DMS53 (cell line): ENCODE measurements around the gene DEAF1.
"Not testable (repeated sequence)": the region's sequence is repeated elsewhere in the genome, so short reads cannot be mapped to it uniquely, and the experiment has no call there.

Experiments
- DNase-seq: peaks from one replicate; lab custom pipeline; 2025; lab: John Stamatoyannopoulos, UW

DEAF1 gene

GRCh38 chr11:701741-702461 is 6.9 kb upstream of the DEAF1 start:
- DNase-seq: no peak

GRCh38 chr11:699753-700152 is 4.7 kb upstream of the DEAF1 start:
- no peak for DNase-seq

DNA sequence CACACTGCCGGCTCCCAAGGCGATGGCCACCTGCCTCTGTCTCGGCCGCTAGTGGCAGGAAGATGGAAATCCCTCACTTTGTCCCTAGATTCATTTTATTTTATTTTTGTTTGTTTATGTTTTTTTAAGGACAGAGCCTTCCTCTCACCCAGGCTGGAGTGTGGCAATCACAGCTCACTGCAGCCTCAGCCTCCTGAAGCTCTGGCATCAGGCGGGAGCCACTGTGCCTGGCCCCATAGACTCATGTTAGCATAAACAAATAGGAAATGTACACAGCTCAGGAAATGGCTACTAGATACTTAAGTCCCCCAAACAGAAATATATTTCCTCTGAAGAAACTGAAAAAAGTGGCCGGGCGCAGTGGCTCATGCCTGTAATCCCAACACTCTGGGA is 4.1 kb upstream of the DEAF1 start:
- no peak for DNase-seq

DNA sequence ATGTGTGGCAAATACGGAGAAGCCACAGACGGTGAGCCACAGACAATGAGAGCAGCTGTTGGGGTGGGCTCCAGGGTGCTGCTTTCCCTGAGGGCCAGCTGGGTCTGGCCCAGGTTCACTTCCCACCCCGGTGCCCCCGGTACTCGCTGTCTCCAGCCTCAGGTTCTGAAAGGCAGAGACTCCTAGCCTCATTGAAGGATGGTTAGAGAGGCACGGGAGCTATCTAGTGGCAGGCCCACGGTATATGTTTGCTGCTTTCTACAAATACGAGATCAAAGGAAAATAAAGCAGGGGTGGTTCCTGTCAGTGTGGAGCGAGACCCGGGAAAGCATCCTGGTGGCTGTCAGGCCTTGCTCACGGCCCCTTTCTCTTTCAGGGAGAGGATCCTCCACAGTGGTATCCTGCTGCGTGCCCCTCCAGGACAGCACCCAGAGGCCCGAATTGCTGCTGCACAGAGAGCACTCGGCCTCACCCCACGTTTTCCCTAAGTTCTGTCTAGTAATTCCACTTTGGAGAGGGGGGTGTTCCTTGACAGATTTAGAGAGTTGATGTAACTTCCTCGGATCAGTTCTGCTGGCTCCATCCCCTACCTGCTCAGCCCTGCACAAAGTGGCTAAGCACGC is 3.6 kb upstream of the DEAF1 start:
- DNase-seq: no peak

DNA sequence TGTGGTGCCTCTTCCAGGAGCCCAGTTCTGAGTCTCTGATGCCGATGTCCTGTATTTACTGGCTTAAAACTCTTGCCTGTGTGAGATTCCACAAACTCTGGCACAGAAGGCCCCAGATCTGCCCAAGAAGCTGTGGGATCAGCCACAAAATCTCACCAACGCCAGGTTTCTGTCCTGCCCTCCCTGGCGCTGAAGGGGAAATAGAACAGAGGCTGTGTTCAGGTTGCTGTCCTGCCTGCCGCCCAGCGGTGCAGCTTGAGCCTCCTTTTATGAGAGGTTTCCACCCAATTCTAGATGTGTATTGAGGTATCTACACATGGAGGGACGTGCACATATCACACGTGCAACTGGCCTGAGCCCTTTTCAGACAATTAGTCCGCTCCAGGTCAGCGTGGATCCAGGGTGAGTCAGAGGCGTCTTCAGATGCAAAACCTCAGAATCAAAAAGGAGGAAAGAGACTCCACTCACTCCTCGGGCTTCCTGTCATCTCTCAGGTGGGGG is 2.8 kb upstream of the DEAF1 start:
- DNase-seq: no peak

DNA sequence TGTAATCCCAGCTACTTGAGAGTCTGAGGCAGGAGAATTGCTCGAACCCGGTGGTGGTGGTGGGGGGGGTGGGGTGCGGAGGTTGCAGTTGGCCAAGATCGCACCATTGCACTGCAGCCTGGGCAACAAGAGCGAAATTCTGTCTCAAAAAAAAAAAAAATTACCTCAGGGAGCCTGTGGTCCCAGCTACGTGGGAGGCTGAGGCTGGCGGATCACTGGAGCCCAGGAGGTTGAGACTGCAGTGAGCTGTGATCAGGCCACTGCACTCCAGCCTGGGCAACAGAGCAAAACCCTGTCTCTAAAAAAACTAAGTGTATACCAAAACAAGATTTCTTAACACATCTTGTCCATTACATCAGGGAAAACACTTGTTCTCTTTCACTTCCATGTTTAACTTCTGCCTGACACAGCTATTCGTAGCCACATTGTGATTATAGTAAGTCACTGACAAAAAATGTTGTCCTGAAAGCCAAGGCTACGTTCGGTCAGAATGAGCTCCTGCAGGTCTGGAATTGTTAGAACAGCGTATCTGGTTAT is 2.0 kb upstream of the DEAF1 start:
- no peak for DNase-seq

- peak; percentile 100 for DNase-seq
Measured at GRCh38 chr11:695538-696248, 671 bp upstream of the DEAF1 start, which contains the start of gene TMEM80. Gene TMEM80 (plus strand): TSS chr11:695816. CDS start chr11:695828, 12 bp downstream.

GRCh38 chr11:695288-695537 is 191 bp upstream of the DEAF1 start:
- no peak for DNase-seq

DNA sequence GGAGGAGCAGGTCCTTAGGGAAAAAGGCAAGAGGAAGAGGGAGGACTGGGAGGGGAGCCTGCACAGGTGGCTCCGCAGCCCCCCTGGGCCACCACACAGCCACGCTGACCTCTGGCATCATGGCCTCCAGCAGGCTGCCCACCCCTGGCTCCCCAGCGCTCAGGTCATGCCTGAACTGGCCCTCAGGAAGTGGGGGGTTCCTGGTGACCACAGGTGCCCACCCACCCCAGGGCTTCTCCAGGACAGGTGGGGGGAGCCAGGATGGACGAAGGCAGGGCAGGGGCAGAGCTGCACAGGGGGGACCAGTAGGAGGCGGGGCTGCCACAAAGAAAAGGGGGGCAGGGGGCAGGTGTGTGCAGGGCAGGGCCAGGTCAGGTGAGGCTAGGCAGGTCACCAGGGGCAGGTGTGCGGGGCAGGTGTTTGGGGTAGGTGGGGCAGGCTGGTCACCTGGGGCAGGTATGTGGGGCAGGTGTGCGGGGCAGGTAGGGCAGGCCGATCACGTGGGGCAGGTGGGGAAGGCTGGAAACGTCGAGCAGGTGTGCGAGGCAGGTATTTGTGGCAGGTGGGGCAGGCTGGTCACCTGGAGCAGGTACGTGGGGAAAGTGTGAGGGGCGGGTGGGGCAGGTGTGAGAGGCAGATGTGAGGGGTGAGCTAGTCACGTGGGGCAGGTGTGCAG is 997 bp downstream of the DEAF1 start:
- DNase-seq: peak; percentile 97

- peak; percentile 47 for DNase-seq
Measured at GRCh38 chr11:693415-693831, 1.6 kb downstream of the DEAF1 start.

DNA sequence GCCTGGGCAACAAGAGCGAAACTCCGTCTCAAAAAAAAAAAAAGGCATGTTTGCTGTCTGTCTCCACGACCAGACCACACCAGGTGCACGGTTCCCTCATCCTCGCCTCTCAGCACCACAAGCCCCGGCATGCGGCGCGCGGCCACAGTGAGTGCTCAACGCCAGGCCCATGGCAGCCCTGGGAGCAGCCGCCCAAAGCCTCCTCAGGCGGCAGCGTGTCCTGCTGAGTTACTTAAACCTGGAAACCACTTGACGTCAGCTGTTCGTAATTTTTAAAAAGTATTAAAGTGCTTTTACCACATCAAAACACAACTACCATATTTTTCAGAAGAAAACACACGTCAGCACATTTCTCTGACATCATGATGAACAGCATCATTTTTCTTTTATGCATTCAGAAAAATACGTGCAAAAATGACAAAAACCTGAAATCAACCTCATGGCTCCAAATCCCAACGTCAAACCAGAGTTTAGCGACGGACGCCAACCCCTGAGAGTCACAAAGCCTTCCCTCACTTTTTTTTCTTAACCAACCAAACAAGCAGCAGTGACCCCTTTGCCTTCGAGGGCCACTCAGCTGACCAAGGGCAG is 2.1 kb downstream of the DEAF1 start:
- DNase-seq: no peak

- DNase-seq: no peak
Measured at GRCh38 chr11:691710-692590, 3.1 kb downstream of the DEAF1 start.

DNA sequence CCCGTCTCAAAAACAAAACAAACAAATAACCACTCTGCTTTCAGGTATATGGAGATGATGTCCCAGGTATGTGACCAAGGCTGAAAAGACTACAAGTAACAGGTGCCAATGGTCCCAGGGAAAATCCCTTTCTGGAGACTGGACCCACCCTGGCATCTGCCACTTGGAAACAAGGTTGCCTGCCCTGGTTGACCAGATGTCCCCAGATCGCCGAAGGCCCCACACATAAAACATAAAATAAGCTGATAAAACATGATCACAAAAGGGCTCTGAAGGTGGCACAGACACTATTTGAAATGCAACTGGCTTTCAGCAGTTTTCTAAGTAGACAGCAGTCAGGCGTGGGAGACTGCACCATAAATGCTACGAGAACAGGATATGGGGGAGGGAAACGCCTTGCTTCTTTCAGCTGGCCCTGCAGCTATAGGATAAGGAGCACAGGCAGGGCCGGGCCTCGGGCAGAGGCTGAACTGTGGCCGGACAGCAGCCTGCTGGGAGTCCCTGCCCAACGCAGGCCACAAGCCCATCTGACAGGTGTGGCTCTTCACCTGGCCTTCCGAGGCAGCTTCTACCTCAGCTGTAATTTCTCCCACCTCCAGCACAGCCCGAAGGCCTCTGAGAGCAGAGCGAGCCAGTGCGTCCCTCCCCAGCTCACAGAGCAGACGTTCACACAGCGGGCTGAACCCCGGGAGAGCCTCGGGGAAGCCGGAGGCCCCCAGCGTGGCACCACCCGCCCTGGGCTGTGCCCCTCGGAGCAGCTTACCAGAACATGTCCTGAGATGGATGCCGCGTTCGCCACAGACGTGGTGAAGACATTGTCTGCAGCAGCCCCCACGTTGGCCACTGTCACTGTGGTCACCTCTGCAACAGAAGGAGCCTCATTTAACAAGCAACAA is 4.0 kb downstream of the DEAF1 start:
- no peak for DNase-seq

- DNase-seq: not testable (repeated sequence)
Measured at GRCh38 chr11:690244-690643, 4.8 kb downstream of the DEAF1 start.

DNA sequence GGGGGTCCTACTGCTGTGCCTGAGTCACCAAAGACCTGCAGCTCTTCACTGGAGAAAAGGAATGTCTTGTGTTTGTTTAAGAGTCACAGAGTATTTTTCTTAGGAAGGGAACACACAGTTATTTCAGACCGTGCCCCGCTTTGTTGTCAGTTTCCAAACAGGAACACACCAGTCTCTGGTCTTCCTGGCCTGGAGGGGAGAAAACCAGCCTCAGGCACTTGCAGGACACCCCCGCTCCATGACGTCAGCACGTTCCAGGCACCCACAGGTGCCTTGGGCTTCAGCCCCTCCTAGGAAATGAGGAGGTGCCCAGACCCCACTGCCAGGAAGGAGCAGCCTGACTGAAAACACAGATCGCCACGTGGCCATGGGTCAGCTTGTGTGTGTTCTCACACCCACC is 5.4 kb downstream of the DEAF1 start:
- DNase-seq: no peak

DNA sequence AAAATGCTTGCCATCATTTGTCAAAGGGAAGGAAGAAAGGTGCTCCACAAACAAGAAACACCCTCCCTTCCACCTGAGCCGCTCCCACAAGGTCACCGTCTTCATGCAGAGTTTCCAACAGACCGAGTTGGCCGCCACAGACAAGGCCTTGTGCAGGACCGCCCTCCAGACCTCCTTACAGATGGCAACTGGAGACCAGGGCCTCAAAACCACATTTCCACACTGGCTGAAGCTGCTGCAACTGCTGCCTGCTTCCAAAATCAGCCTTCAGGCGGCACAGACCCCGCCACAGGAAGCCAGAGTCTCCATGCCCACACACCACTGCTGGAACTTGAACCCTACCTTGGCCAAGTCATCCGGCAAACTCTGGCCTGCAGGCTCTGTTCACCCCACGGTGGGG is 6.3 kb downstream of the DEAF1 start:
- DNase-seq: no peak

DNA sequence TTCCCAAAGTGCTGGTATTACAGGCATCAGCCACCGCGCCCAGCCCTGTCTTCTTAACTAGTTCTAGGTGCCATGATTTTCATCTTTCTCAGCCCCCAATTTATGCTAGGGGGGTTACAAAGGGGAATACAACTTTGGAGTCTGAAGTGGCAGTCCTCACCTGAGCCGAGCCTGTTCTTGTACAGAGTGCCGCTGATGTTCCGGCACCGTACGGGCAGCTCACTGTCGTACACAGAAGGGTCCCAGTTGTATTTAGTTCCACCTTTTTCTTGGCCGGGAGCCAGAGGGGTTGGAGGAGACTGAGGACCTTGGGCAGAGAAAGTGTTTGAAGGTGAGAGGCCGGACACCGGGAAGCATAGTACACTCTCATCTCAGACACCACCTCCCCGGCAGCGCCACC is 7.3 kb downstream of the DEAF1 start:
- DNase-seq: no peak

DNA sequence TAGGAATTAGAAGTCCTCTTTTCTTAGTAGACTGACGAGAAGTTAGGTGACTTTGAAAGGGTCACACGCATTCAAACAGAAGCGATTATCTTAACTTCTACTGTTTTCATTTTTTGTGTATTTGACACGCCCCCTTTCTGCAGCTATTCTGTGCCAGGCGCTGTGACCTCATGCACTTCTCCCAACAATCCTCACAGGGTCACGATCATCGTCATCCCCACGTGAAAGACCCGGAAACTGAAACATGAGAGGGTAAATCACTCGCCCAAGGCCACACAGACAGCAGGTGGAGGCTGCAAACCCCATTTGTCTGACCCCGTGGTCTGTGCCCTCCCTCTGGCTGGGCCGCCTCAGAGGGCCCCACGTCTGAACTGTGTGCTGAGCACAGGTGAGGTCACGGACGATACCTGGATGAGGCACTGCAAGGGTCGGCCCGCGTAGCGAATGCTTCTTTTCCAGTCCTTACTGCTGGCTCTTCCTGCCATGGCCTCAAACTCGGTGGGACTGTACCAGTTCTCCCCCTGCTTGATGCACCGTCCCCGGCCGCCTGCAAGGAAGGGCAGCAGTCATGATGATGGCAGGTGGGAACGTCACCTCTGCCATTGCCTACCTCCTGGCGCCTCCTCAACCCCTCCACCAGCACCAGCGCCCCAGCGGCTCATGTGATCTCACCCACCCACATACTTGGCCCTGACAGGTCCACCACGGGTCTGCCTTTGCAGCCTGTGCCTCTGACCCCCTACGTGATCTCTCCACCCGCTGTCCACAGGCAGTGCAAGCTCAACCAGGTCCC is 8.4 kb downstream of the DEAF1 start:
- DNase-seq: no peak

- no peak for DNase-seq
Measured at GRCh38 chr11:680970-681369, 14.1 kb downstream of the DEAF1 start.
